ENCODE data around the gene CDCP1.

DNA sequence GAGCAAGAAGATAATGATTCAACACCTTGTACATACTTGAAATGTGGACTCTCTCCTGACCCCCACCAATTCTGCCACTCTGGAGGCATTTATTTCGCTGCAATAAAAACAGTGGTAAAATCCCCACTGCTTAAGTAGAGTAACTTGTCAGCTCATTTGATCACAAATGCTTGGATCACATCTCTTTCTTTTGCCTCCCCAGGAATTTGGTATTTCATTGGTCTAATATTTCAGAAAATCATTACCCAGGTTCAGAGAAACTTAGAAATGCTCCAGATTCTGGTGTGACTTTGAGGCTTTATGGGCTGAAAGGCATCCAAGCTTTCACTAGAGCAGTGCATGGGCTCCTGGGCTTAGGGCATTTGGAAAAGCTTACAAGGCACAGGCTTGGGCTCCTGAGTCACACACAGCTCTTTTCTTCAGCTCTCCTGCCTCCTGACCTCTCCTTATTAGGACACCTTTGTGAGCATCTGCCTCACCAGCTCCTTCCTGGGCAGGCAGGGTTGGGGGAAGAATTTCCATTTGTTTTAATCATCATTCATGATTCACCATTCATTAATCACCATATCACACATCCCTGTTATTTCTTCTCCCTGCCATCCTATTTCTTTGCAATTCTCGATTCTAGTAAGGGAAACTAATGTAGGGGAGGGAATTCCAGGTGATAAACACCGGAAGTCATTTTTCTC, 22.5 kb downstream of the CDCP1 start:
- TF ChIP-seq, protein P1, sequence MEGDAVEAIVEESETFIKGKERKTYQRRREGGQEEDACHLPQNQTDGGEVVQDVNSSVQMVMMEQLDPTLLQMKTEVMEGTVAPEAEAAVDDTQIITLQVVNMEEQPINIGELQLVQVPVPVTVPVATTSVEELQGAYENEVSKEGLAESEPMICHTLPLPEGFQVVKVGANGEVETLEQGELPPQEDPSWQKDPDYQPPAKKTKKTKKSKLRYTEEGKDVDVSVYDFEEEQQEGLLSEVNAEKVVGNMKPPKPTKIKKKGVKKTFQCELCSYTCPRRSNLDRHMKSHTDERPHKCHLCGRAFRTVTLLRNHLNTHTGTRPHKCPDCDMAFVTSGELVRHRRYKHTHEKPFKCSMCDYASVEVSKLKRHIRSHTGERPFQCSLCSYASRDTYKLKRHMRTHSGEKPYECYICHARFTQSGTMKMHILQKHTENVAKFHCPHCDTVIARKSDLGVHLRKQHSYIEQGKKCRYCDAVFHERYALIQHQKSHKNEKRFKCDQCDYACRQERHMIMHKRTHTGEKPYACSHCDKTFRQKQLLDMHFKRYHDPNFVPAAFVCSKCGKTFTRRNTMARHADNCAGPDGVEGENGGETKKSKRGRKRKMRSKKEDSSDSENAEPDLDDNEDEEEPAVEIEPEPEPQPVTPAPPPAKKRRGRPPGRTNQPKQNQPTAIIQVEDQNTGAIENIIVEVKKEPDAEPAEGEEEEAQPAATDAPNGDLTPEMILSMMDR (IDR thresholded peaks at IDR 0.05; ENCODE audit: low read depth, low read length): no peak
- TF ChIP-seq POLR2A (IDR thresholded peaks at IDR 0.05; ENCODE audit: extremely low read depth, insufficient read length): no peak

Measured in NB4 (cell line).